Measurements from ENCODE around the gene KRT84.

Gene KRT84

DNA sequence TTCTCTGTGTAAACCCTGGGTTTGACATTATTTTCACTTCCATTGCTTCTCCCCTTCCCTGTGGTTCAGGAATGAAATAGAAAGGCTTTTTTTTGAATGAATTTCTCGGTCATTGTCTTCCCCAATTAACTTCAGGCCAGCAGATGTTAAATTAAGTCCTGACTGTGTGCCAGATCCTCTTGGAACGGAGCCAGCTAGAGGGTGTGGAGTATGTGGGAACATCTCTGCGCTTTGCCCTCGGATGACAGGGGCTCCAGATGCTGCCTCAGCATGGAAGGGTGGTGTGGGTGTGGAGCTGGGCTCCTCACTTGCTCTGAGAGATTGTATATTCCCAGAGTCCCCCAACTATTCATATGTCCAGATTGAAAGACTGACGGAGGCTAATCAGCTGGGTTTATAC, 31.3 kb downstream of the KRT84 start:
- no peak overlapping the region for H3K4me3 ChIP-seq (ENCODE audit: low read length, poor library complexity, severe bottlenecking)
- H3K27me3 ChIP-seq (ENCODE audit: insufficient read depth, low read length, poor library complexity, severe bottlenecking): no peaks in the 10 kb centered on the region
- H3K79me2 ChIP-seq (ENCODE audit: insufficient read depth, low read length): no peaks in the 10 kb centered on the region
- H3K9ac ChIP-seq (ENCODE audit: low read depth, low read length, poor library complexity, severe bottlenecking): no peak overlapping the region
- no peaks in the 10 kb centered on the region for H3K9me3 ChIP-seq (ENCODE audit: insufficient read depth, low read depth, low read length)
- H2AFZ ChIP-seq (ENCODE audit: low read length): no peak overlapping the region
- H3K4me1 ChIP-seq (ENCODE audit: insufficient read depth, low read length, poor library complexity, severe bottlenecking): peaks cover 58% of the 10 kb centered on the region
- TF ChIP-seq EZH2phosphoT487 (IDR thresholded peaks at IDR 0.05; ENCODE audit: borderline replicate concordance): no peak
- TF ChIP-seq, protein P1, sequence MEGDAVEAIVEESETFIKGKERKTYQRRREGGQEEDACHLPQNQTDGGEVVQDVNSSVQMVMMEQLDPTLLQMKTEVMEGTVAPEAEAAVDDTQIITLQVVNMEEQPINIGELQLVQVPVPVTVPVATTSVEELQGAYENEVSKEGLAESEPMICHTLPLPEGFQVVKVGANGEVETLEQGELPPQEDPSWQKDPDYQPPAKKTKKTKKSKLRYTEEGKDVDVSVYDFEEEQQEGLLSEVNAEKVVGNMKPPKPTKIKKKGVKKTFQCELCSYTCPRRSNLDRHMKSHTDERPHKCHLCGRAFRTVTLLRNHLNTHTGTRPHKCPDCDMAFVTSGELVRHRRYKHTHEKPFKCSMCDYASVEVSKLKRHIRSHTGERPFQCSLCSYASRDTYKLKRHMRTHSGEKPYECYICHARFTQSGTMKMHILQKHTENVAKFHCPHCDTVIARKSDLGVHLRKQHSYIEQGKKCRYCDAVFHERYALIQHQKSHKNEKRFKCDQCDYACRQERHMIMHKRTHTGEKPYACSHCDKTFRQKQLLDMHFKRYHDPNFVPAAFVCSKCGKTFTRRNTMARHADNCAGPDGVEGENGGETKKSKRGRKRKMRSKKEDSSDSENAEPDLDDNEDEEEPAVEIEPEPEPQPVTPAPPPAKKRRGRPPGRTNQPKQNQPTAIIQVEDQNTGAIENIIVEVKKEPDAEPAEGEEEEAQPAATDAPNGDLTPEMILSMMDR (conservative IDR thresholded peaks at IDR 0.05; ENCODE audit: low read length): no peak
- H4K20me1 ChIP-seq (ENCODE audit: insufficient read depth, low read length, poor library complexity, severe bottlenecking): no peaks in the 10 kb centered on the region
- H3K9me2 ChIP-seq (replicated peaks; ENCODE audit: low read depth, low read length): no peaks in the 10 kb centered on the region
- H3F3A ChIP-seq (ENCODE audit: low read depth): no peaks in the 10 kb centered on the region
- no peaks in the 10 kb centered on the region for H3K36me3 ChIP-seq (ENCODE audit: insufficient read depth, low read length)
- H3K4me2 ChIP-seq (ENCODE audit: low read depth, low read length, poor library complexity, severe bottlenecking): no peak overlapping the region

DNA sequence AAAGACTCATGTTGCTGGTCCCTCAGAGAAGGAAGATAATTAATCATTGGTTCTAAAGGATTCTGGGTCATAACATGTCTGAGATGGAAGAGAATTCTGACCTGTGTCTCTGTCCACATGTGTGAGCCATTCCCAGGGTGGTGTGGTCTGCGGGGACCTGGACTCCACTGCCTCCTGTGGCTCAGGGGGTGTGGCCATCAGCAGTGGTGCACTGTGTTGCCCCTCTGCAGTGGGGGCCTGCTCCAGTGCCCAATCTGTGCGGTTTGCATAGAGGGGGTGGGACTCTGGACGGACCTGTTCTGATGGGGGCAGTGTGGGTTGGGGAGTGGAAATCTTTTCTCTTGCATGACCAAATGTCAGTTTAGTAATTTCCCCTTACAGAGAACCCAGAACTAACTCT, 31.7 kb downstream of the KRT84 start:
- H3K9ac ChIP-seq (ENCODE audit: low read depth, low read length, poor library complexity, severe bottlenecking): no peak overlapping the region
- no peaks in the 10 kb centered on the region for H3K79me2 ChIP-seq (ENCODE audit: insufficient read depth, low read length)
- H3K4me2 ChIP-seq (ENCODE audit: low read depth, low read length, poor library complexity, severe bottlenecking): no peak overlapping the region
- H3K4me1 ChIP-seq (ENCODE audit: insufficient read depth, low read length, poor library complexity, severe bottlenecking): peaks cover 58% of the 10 kb centered on the region
- no peak overlapping the region for H2AFZ ChIP-seq (ENCODE audit: low read length)
- H3K4me3 ChIP-seq (ENCODE audit: low read length, poor library complexity, severe bottlenecking): no peak overlapping the region
- TF ChIP-seq, protein P1 (conservative IDR thresholded peaks at IDR 0.05; ENCODE audit: low read length): no peak
- TF ChIP-seq EZH2phosphoT487 (IDR thresholded peaks at IDR 0.05; ENCODE audit: borderline replicate concordance): no peak
- no peaks in the 10 kb centered on the region for H3K27me3 ChIP-seq (ENCODE audit: insufficient read depth, low read length, poor library complexity, severe bottlenecking)
- H4K20me1 ChIP-seq (ENCODE audit: insufficient read depth, low read length, poor library complexity, severe bottlenecking): no peaks in the 10 kb centered on the region
- H3K36me3 ChIP-seq (ENCODE audit: insufficient read depth, low read length): no peaks in the 10 kb centered on the region
- no peaks in the 10 kb centered on the region for H3K9me3 ChIP-seq (ENCODE audit: insufficient read depth, low read depth, low read length)
- H3K9me2 ChIP-seq (replicated peaks; ENCODE audit: low read depth, low read length): no peaks in the 10 kb centered on the region
- no peaks in the 10 kb centered on the region for H3F3A ChIP-seq (ENCODE audit: low read depth)

DNA sequence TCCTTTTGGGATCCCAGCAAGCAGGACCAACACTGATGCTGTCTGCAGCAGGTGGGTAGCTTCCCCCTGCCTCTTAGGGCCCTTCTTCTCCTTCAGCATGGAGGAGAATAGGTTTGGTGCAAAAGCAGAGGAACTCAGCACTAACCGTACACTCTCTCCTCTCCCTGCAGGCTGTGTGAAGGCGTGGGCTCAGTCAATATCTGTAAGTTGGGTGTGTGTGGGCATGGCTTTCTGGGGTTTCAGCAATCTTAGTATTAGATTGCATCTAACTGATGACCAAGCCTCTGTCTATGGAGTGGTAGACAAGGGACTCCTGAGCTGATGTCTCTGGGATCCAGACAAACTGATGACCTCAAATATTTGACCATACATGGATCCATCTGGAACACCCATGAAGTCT, 32.5 kb downstream of the KRT84 start:
- no peak overlapping the region for H2AFZ ChIP-seq (ENCODE audit: low read length)
- H3K4me2 ChIP-seq (ENCODE audit: low read depth, low read length, poor library complexity, severe bottlenecking): no peak overlapping the region

More for the DNA sequence above, 32.5 kb downstream of the KRT84 start:
- no peak overlapping the region for H3K4me3 ChIP-seq (ENCODE audit: low read length, poor library complexity, severe bottlenecking)
- H3F3A ChIP-seq (ENCODE audit: low read depth): no peaks in the 10 kb centered on the region
- peaks cover 52% of the 10 kb centered on the region for H3K4me1 ChIP-seq (ENCODE audit: insufficient read depth, low read length, poor library complexity, severe bottlenecking)
- TF ChIP-seq EZH2phosphoT487 (IDR thresholded peaks at IDR 0.05; ENCODE audit: borderline replicate concordance): no peak
- TF ChIP-seq, protein P1 (conservative IDR thresholded peaks at IDR 0.05; ENCODE audit: low read length): no peak
- H3K9me3 ChIP-seq (ENCODE audit: insufficient read depth, low read depth, low read length): no peaks in the 10 kb centered on the region
- no peaks in the 10 kb centered on the region for H3K9me2 ChIP-seq (replicated peaks; ENCODE audit: low read depth, low read length)
- no peaks in the 10 kb centered on the region for H3K36me3 ChIP-seq (ENCODE audit: insufficient read depth, low read length)
- H4K20me1 ChIP-seq (ENCODE audit: insufficient read depth, low read length, poor library complexity, severe bottlenecking): no peaks in the 10 kb centered on the region
- H3K9ac ChIP-seq (ENCODE audit: low read depth, low read length, poor library complexity, severe bottlenecking): no peak overlapping the region
- no peaks in the 10 kb centered on the region for H3K79me2 ChIP-seq (ENCODE audit: insufficient read depth, low read length)
- no peaks in the 10 kb centered on the region for H3K27me3 ChIP-seq (ENCODE audit: insufficient read depth, low read length, poor library complexity, severe bottlenecking)
